Activated T-helper 1 cell treated with anti-CD3 and anti-CD28 coated beads, Interleukin-2, amount 50 U/mL, for 16 hours (primary cell): ENCODE results near the gene OLFML2A.
A peak's percentile ranks its signal among the peaks of the same experiment; 100 is the strongest.

Experiments
- DNase-seq, 2 donors: peaks; one replicate each; pipeline ENCODE4 v3.0.0-alpha.2; 2020; ENCODE audit warnings: low read depth in 1 of 2, low spot score in 1 of 2

Gene OLFML2A

DNA sequence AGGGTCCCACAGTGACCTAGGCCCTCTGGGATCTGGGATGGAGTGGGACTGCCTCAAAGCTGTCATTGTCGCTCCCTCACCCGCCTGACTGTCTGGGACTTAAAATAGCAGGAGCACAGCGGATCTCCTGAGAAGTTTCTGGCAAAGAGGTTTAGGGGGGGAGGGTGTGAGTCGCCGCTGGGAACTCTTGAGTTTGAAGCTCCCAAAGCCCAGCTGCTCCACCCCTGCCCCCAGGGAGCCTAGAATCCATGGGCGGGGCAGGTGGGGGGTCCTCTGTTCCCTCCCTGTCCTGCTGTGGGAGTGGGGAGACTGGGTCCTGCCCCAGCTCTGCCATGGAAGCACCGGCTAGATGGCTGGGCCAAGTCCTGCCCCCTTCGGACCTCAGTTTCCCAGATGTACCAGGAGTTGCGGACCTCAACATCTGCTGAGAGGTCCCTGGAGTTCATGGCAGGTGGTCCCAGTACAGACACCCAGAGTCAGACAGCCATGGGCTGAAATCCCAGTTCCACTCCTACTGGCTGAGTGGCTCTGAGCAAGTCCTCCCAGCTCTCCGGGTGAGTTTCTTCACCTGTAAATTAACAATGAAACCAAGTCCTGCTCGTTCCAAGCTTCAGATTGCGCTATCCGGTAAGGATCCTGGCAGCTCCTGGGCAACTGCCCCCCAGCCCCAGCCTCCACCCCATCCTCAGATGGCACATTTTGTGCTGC is 75.3 kb downstream of the OLFML2A start:
- no peak for DNase-seq

GRCh38 chr9:124852829-124853531 is 76.0 kb downstream of the OLFML2A start, which contains the start of gene WDR38:
Gene WDR38, plus strand, starts transcription at chr9:124853460. Its CDS starts 72 bp downstream, at chr9:124853532.
- DNase-seq = peak; percentile 55 to 75

DNA sequence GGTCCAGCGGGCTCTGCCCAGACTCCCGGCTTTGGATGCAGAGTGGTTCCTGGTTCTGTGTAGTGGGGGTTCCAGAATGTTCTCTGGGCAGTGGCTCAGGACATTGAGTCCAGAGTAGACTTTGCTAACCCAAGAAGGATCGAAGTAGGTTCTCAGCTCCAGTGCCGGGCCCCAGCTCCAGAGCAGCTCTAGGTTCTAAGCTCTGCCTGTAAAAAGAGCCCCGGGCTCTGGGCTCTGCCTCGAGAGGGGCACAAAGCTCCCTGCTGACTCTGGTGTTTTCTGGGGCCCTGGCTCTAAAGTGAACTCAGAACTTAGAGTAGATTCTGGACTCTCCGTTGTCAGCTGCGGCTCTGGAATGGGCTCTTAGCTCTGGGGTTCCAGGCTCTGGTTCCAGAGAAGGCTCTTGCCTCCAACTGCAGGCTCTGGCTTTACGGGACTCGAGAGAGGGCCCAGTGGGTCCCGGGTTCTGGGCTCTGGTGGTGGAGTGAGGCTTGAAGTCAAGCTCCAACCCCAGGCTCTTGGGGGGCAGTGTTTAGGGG is 76.7 kb downstream of the OLFML2A start:
- DNase-seq = no peak

DNA sequence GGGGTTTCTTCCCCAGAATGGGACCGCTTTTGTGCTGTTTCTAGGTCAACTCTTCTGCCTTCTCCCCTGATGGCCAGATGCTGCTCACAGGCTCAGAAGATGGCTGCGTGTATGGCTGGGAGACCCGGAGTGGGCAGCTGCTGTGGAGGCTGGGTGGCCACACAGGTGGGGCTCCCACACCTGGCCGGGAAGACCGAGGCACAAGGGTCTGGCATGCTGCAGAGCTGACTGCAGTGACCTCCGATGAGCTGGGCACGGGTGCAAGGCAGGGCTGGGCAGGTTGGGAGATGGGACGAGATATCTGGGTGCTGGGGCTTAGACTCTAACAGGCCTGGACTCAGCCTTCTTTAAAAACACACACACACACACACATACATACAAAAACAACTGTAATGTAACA is 77.2 kb downstream of the OLFML2A start:
- DNase-seq = no peak

DNA sequence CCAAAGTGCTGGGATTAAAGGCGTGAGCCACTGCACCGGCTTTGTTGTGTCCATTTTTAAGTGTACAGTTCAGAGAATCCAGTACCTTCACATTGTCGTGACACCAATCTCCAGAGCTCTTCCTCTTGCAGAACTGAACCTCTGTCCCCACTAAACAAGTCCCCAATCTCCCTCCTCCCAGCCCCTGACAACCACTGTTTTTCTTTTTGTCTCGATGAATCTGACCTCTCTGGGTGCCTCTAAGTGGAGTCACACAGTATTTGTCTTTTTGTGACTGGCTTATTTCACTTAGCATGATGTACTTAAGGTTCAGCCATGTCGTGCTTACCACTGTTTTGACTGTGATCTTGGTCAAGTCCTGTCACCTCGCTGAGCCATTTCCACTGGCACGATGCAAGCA is 77.9 kb downstream of the OLFML2A start:
- DNase-seq = no peak

DNA sequence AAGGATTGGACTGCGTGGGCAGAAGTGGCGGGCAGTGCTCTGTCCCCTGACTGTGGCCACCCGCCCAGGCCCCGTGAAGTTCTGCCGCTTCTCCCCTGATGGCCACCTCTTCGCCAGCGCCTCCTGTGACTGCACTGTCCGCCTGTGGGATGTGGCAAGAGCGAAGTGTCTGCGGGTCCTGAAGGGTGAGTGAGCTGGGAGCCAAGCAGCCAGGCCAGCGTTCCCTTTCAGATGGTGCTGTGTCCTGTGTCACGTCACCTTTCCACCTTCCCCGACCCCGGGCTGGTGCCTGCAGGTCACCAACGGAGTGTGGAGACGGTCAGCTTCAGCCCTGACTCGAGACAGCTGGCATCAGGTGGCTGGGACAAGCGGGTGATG is 78.6 kb downstream of the OLFML2A start:
- DNase-seq = no peak

DNA sequence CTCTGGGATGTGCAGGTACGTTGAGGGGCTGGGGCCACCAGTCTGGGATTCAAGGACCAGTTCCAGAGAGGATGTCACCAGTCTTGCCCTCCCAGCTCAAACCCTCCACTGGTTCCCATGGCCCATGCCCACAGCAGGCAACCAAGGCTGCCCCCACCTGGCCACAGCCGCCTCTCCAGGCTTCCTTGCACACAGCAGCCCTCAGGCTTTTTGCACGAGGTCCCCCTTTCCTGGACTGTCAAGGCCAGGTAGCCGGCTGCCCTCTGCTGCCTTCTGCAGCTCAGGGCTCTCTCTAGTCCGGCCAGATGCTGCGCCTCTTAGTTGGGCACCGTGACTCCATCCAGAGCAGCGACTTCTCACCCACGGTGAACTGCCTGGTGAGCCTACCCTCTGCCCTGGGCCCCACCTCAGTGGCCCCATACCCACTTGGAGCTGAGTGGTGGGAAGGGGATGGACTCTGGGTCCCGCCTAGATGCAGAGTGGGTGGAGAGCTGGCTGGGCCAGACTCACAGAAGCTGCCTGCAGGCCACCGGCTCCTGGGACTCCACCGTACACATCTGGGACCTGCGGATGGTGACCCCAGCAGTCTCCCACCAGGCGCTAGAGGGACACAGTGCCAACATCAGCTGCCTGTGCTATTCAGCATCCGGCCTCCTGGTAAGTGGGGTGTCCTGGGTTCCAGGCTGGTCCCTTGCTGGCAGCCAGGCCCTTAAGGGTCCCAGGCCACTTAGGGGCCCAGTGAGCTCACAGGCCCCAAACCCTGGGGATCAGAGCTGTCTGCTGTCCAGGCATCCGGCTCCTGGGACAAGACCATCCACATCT is 79.2 kb downstream of the OLFML2A start:
- DNase-seq = no peak

GRCh38 chr9:124857533-124858162 is 80.7 kb downstream of the OLFML2A start:
- no peak for DNase-seq

DNA sequence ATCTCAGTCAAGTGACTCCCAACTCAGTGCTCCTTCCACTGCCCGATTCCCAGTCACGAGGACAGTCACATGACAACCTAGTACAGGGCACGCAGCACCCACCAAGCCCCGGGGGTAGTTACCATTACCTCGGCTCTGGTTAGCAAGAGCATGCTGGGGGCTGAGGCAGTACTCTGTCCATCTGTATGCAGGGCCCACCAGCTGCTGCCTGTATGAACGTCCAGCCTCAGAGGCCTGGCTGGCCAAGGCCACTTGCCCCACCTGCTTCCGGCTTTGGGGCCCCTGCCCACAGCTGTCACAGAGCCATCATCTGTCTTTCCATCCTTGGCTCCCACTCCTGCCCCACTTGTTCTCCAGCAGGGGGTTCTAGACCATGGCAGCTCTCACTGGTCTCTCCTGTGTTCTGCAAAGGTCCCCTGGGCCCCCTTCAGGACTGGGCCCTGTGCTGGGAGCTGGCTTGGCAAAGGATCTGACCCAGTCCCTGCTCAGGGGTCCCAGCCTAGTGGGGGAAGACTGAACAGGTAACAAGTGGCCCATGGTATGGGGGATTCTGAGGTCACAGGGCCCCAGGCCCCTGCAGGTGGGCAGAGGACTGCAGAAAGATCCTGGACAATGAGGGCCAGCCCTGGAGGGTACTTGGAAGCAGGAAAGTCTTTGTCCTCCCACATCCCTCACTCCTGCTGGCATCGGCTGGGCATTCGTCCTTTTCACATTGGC is 81.6 kb downstream of the OLFML2A start:
- no peak for DNase-seq

- no peak for DNase-seq
Observed at GRCh38 chr9:124859803-124860581, 83.1 kb downstream of the OLFML2A start.

GRCh38 chr9:124860582-124861341 is 83.8 kb downstream of the OLFML2A start:
- DNase-seq = no peak

DNA sequence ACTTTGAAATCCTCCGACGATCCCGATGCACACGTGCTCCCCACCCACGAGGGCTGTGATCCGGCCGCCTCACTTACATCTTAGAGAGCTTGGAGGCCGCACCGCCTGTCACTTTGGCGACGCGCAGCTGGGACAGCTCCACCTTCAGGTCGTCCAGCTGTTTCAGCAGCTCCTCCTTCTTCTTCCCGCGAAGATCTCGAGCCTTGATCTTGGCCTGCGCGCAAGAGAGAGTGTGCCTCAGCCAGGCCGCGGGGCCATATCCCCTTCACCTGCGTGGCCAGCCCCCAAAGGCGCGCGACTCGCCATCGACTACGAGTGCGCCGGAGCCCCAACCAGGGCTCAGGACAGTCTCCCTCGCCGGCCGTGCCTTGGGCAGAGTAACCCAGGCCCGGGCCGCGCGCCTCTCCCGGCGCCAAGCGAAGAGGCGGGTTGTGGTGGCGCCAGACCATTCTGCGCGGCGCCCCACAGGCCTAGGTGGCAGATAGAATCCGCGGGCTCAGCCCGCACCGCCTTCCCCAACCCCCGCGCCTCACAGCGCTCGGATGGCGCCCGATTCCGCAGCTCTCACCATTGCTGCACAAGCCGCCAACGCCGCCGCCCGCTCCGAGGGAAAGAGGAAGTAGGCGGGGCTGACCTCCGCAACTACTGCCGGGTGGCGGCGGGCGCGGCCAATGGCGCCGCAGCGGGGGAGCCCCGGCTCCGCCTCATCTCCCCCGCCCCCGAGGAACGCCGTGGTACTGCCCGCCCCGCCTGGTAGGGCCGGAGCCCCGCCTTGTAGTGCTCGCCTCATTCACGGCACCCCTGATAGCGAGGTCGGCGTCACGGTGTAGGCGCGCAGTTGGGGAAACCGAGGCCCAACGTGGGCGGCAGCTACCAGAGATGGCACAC is 84.7 kb downstream of the OLFML2A start, which contains the start of the genes ARPC5L and RPL35:
ARPC5L (plus strand) TSS at position 789 of the 888 bp plus-strand sequence. CDS start 7,161 bp downstream, outside the sequence.
RPL35 (minus strand) TSS at position 616 of the 888 bp plus-strand sequence; CDS start at position 571, 45 bp downstream.
- peak; percentile 89 to 94 for DNase-seq

GRCh38 chr9:124863371-124863871 is 86.5 kb downstream of the OLFML2A start:
- DNase-seq = no peak
